Globus pallidus (tissue), 1 donor: ENCODE results near the gene BACH2.
"Not testable (repeated sequence)": the region's sequence is repeated elsewhere in the genome, so short reads cannot be mapped to it uniquely, and the experiment has no call there.

Experiments
- DNase-seq: peaks from one replicate; pipeline ENCODE4 v3.0.0-alpha.2; 2015; ENCODE audit warnings: low spot score

BACH2 gene

GRCh38 chr6:89890845-89891528 lies 405.7 kb downstream of the BACH2 start:
- DNase-seq = not testable (repeated sequence)

GRCh38 chr6:89888871-89889270 lies 407.8 kb downstream of the BACH2 start:
- no peak for DNase-seq

GRCh38 chr6:89888138-89888514 lies 408.5 kb downstream of the BACH2 start:
- no peak for DNase-seq

- DNase-seq = no peak
These were observed 409.0 kb downstream of the BACH2 start for GRCh38 chr6:89887452-89888137.

- DNase-seq = no peak
These were observed 410.1 kb downstream of the BACH2 start for GRCh38 chr6:89886378-89887120.
